GM18520 (cell line): ENCODE measurements around the gene TMEM171.

Experiments used
- ATAC-seq: cut with Tn5 transposase; IDR thresholded peaks from one replicate; pipeline ENCODE4 v1.9.1; 2021; ENCODE audit not compliant: unreplicated experiment

The TMEM171 gene

DNA sequence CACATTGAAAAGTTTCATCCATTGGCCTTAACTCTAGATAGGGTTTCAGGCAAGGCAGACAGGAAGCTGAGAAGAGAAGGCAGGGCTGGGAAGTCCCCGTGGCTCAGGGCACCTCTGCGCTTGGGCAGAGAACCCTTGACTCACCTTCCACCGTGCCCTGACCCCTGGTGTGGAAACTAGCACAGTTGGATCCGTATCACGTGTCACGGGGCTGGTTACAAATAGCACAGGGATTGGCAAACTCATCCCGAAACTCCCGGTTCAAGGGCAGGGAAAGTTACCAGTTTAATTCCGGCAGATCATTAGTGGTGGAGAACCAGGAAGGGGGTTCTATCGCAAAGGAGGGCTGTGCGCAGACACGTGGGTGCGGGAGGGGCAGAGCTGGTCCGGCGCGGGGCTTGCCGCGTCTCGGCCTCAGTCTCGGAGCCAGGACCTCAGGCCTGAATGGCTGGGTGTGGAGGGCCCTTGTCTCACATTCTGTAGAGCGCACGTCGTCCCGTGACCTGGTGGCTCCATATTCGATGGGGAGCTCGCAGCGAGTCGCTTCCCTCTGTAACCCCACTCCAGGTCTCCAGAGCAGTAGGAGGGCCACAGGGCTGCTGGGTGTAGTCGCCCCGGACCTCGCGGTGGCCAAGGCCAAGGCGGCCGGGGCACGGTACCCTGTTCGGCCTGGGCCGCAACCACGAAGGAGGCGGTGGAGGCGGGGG is 771 bp upstream of the TMEM171 start:
- no peak for ATAC-seq

DNA sequence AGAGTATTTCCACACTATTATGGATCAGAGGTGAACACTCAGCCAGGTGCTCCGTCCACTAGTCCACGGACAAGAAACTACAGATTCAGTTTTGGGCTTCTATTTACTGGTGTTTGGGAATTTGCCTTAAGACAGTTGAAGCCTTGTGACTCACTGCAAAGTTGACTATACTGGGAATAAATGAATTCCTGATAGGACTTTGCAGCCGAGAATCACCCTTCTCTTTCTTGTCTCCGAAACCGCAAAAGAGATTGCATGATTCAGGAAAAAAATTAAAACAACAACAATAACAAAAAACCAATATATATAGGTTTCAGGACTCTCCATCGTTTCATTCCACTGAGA is 716 bp downstream of the TMEM171 start:
- ATAC-seq, result no peak

DNA sequence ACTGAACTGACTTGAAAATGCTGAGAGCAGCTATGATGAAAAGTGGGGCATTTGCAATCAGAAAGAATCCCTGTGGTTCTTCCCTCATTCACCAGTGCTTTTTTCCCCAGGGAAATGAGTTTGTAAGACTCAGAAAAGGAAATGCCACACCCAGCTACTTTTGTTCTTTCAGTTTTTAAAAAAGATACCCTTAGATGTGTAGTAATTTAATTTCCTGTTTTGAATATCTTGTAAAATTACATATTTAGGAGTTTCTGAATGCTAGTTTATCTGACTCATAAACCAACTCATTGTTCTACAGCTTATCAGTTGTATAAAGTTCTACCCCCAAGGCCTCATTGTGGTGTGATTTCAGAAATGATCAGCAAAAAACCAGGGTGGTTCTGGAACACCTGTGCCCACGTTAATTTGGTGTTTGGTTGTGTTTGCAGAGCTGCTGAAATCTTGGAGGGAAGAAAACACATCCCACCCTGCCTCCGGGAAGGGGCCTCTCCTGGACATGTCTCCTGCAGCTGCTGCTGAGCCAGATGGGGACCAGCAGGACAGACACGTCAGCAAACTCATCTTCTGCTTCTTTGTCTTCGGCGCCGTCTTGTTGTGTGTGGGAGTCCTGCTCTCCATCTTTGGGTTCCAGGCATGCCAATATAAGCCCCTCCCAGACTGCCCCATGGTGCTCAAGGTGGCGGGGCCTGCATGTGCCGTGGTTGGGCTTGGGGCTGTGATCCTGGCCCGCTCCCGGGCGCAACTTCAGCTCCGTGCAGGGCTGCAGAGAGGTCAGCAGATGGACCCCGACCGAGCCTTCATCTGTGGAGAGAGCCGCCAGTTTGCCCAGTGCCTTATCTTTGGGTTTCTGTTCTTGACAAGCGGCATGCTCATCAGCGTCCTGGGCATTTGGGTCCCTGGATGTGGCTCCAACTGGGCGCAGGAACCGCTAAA is 2.8 kb downstream of the TMEM171 start:
- ATAC-seq, result no peak

DNA sequence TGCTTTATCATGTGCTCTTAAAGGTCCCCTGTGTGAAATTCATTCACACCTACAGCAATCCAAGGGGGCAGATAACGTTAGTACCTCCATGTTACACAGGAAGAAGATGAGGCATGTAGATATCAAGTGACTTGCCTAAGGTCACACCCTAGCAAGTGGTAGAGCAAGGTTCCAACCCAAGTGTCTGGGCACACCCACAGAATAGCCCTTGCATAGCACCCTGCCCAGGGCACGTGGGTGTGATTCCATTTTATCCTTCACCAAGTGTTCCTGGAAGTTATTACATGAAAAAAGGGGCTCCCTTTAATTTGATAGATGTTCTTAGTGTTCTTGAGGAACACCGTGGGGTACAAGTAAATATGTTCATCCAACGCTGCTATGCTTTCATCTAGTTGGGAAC is 4.9 kb downstream of the TMEM171 start:
- ATAC-seq, result no peak

DNA sequence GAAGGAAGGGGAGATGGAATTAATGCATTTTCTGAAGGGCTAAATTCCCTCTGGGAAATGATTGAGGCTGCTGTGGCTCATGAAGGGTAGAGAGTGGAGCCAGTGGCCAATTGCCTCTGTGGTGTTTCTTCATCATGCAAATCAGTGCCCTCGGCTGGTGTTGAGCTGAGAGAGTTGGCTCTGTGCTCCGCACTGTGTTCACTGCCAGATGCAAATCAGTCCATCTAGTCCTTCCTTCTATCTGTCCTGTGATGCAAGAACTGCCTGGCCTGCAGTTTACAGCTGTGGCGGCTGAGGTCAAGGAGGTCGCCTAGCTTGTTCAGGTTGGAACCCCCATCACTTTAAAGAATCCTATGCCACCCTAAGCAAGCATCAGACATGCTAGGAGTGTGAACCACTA is 6.0 kb downstream of the TMEM171 start:
- ATAC-seq, result no peak

DNA sequence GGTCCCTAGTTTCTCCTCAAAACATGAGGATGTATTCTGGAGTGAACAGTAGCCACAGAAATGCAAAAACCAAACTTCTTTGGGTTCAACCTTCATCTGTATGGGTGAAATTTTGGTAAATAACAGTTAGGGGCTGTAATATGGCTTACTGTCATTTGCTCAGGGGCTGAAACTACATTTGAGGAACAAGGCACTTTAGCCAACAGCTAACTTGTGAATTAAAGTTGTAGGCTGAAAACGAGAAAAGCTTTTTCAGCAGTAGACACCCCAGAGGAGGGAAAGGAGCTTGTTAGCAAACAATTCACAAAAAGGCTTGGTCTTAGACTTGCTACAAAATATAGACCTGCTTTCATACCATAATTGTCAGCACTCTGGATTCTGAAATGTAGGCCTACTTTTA is 6.6 kb downstream of the TMEM171 start:
- ATAC-seq, result no peak

DNA sequence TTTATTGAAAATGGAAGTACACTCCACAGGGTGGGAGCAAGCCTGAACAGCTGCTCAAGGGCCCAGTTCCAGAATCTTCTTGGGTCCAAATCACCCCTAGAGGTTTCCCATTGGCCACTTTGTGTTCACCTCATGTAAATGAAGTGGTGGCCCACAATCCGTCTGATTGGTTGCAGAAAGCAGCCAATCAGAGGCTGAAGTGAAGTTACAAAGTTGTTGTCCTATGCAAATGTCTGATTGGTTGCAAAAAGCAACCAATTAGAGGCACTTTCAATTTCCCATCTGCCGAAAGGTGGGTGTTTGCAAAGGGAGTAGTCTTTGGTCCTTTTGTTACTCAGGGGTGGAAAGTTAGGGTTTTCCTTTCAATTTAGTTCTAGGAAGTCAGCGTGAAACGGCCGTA is 8.8 kb downstream of the TMEM171 start:
- ATAC-seq, result no peak

DNA sequence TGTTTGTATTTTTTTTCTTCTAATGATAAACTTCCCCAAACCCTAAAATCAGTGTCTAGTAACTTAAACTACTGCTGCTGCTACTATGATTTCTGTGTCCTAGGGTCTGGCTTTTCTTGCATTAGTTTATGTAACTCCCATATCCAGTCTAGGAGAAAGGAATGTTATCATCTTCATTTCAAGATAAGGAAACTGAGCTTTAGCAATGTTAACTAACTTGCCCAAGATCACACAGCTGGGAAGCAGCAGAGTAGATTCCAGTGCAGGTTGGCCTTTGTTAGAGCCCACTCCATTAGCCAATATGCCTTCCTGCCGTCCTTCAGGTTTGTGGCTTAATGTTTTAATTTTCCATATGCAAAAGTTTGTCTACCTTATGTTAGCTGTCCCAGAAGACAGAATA is 10.4 kb downstream of the TMEM171 start:
- ATAC-seq, result no peak

DNA sequence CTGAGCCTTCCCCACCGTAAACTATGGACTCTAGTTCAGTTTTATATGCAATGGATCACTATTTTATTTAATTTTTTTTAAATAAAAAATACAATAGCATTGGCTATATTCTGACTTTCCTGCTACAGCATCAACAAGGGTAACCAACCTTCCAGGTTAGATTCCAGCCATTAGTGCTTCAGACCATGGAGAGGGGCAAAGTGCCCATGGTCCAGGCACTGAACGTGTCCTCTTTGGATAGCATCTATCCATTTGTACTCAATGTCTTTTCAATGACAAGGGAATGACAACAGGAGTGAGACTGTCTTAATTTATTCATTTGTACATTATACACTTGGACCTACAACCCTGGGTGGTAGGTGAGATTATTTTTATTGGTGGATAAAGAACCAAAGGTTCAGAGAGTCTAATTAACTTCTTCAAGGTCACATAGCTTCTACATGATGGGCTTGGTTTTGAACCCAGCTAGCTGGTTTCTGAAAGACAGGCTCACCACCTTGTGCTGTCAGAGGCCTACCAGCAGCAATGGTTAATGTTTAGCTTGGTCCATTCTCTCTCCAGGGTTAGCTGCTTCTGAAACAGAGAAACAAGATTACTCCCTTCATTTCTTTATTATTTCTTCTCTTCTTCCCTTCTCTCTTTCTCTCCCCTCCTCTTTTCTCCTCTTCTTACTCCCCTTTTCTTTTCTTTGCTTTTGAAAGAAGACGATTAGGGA is 11.5 kb downstream of the TMEM171 start:
- ATAC-seq, result no peak

DNA sequence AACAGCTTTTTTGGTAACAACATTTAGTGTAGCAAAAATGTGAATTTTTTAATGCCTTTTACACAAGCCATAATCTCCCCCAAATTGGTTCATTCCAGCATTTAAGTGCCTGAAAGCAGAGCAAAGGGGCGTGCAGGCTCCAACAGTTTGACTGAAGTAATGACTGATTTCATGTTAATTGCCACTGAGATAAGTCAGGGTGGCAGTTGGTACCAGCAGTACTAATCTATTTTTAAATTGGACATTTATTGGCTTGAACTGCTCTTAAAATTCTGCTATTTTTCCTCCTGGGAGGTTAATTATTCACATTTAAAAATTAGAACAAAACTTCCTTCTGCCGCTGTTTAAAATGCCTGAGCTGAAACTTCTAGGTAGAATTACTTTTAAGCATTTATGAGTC is 12.4 kb downstream of the TMEM171 start:
- no peak for ATAC-seq

DNA sequence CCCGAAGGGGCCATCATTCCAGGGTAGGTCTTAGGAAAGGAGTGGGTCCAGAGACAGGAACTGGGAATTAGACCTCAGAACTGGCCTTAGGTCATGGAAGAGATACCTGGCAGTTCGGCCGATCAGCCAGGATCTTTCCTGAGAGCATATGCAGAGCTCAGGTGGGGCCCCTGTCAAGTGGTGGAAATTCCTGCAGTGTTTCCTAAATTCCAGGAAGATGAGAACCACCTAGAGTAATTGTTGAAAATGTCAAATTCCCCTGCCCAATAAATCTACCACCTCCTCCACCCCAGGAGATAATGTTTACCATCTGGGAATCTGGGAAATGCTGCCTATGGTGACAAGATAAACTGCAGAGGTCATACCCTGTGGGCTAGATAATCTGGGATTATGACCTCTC is 14.6 kb downstream of the TMEM171 start:
- no peak for ATAC-seq

DNA sequence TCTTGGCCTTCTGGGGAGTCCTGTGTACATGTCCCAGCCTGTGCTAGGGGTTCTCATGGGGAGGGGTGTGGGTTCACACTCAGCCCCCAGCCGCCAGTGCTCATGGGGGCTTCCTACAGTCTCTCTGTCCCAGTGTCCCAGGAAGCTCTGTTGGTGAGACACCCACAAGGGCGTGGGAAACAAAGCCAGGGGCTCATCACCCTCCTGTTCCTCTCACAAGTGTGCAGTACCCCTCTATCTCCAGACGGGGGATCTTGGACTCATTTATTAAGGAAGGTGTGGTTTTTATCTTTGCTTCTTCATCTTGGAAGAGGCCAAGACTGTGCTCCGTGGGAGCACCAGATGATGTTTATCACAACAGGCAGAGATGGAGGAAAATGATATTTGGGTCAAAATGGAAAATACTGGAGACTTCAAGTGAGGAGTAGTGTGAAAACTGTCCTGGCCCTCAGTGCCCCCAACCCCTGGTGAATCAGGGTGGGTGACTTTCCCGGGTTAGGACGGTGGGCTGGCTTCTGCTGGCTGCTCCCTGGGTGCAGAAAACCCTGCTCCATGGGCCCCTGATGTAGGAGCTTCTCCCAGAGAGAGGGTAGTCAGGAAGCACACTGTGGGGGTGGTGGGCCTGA is 15.2 kb downstream of the TMEM171 start:
- ATAC-seq, result no peak

DNA sequence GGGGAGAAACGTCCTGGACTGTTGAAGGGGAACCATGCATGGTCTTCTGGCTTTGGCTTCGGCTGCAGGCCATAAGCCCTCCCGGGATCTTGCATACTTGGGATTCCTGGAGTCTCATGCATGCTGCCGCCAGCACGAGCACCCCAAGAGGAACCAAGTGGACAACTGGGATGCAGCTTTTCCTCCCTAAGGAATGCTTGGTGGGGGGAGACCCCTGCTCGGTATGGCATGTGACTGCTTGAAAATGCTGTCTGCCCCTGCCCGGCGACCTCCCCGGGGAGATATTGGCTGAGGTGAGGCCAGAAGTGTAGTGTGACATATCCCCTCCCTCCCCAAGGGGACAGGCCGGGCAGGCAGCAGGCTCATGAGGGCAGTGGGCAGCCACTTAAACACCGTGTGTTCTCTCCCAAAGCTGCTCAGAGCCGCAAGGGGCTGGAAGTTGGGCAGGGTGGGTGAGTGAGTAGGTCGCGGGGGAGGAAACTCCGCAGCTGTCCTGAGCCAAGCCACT is 15.7 kb downstream of the TMEM171 start:
- no peak for ATAC-seq

DNA sequence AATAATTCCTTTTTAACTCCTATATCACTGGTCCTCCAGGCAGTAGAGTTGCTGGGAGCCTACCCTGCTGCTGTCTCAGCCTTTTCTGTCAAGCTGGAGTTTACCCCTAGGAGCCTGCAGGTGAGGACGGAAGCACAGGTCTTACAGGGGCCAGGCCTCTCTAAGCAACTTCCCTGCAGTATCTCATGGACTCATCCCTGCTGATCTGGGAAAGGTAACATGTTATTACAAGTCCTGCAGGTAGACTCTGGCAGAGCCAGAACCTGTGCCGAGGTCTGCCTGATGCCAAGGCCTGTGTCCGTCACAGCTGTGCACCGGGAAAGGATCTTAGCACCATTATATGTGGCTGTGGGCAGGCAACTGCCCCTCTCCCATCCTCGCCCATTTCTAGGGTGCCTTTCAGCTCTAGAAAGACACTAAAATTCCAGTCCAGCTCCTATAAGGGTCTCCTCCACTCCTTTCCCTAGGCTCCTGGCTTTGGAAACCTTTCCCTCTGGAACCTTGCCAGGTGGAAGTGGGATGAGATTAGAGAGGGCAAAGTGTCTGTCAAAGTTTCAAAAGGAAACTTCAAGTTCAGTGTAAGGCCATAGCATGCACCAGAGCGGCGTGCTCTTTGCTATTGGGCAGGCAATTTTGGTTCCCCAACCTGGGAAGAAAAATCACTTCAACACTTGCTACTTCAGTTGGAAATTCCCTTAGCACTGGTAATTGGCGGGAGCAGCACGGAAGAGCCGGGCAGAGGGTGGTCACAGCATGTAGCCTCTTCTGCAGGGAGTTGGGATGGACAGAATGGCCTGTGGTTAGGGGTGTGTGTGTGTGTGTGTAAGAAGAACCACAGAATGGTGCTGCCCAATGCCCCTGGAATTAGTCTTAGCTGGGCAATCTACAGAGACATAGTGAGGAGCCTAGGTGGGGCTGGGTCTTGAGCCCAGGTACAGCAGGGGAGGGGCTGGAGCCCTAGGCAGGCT is 17.5 kb downstream of the TMEM171 start:
- ATAC-seq, result no peak

DNA sequence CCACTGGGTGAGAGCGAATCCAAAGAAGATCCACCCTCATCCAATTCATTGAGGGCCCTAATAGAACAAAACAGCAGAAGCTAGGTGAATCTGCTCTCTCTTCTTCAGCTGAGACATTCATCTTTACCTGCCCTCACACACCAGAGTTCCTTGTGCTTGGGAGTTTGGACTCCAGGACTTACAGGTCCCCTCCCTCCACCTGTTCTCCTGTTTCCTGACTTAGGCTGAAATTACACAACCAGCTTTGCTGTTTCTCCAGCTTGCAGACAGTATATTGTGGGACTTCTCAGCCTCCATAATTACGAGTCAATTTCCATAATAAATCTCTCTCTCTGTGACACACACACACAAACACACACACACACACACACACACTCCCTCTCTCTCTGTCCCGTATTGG is 19.1 kb downstream of the TMEM171 start:
- no peak for ATAC-seq

DNA sequence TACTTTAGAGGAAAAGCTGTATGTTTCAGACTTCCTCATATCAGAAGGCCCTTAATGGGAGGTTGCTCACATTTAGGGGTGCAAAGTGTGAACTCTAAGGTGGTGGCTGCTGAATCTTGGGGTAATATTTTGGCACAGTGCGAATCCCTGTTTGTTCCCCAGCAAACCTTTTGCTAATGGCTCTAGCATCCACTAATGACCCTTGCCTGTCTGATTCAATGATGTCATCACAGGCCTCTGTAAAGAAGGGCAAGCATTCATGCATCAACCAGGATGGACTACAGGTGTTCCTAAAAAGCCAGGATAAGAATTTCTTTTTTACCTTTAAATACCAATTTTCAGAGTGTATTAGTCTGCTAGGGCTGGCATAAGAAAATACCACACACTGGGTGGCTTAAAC is 20.4 kb downstream of the TMEM171 start:
- no peak for ATAC-seq

DNA sequence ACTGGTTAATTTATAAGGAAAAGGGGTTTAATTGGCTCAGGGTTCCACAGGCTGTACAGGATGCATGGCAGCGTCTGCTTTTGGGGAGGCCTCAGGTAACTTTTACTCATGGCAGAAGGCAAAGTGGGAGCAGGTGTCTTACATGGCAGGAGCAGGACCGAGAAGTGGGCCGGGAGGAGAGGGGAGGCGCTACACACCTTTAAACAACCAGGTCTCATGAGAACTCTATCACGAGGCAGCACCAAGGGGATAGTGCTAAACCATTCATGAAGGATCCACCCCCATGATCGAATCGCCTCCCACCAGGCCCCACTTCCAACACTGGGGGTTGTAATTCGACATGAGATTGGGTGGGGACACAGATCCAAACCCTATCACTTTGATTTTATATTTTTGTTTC is 21.7 kb downstream of the TMEM171 start:
- no peak for ATAC-seq

DNA sequence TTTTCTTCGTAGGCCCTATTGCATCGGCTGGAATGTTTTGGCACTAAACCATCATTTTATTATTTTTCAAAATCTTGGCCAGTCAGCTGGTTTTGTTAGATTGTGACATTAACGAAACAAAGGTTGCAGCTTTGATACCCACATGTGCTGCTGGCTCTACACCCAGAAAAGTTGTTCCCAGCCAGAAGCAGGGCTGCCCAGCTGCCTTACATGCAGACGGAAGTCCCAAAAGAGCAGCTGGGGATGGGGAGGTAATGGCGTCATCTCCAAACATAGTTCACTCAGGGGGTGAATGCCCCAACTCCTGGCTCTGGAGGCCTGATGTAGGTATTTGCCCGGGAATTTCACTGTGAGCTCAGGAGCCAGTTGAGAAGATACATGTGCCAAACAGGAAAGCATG is 23.3 kb downstream of the TMEM171 start:
- no peak for ATAC-seq

DNA sequence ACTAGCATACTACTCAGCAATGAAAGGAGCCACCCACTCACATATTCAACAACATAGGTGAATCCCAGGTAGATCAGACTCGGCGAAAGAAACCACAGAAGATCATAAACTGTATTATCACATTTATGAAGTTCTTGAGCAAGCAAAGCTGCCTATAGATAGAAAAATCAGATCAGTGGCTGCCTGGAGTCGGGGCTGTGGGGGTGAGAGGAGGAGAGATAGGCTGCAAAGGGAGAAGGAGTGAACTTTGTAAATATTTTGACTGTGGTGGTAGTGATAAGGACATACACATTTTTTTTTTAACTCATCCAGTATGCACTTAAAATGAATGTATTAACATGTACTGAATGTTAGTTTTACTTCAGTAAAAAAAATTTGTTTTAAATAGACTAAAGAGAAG is 29.2 kb downstream of the TMEM171 start:
- ATAC-seq, result no peak

DNA sequence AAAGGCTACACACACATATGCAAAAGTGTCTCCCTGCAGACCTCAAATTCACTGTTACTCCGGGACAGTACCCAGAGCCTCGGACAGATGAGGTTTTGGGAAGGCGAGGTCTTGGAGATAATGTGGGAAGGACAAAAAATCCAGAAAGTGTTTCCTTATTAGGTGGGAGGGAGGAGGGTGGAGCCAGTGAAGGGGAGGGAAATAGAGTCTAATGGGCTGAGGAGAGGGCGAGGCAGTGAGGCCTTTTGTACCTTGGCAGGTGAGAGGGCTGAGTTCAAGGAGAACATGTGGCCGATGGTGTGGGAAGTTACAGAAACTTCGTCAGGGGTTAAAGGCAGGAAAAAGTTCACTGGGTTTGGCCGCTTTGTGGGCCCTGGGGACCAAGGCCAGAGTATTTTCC is 30.5 kb downstream of the TMEM171 start:
- no peak for ATAC-seq
